Mammary epithelial cell (primary cell): ENCODE results near the gene WRAP73.

ENCODE experiments used
- EZH2 ChIP-seq: IDR thresholded peaks from 2 replicates; pipeline ENCODE4 v1.6.1; 2012; ENCODE audit warnings: low read length, inconsistent platforms, borderline replicate concordance
- TF ChIP-seq, protein P1 (sequence below), 2 donors: IDR thresholded peaks in 1 of 2; conservative IDR thresholded peaks in 1 of 2; 2 replicates each; pipeline ENCODE4 v1.5.1; 2011 to 2012; ENCODE audit warnings: inconsistent platforms in 2 of 2, low read length in 2 of 2, mild to moderate bottlenecking in 2 of 2, control low read depth in 1 of 2, low read depth in 1 of 2; ENCODE audit not compliant: insufficient read depth in 1 of 2; ENCODE audit errors: extremely low read depth in 1 of 2

DNA sequence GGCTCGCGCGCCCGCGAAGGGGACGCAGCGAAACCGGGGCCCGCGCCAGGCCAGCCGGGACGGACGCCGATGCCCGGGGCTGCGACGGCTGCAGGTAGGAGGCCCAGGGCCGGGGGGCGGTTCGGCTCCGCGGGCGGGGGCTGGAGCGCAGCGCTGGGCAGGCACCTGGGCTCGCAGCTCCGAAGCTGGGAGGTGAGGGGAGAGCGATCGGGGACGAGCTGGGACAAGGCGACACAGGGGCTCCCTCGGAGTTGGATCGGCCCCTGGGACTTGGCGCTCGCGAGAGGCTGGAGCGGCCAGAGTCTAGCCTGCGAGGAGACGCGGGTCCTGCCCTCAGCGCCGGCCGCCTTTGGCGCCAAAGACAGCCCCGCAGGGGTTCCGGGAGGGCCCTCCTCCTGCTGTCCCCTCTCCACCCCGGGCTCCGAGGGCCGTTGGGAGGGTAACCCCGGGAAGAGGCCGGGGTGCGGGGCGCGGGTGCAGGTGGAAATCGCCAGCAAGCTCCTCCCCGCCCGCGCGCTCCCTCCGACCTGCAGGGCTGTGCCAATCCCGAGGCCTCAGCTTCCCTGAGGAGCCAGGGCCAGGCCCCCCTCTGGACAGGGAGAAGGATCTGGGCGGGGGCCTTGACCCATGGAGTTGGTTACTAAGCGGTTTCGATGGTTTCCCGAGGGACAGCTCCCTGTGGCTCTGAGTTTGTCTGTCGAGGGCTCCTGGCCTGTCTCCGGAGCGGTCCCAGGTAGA is 2.8 kb upstream of the WRAP73 start:
- TF ChIP-seq, protein P1, sequence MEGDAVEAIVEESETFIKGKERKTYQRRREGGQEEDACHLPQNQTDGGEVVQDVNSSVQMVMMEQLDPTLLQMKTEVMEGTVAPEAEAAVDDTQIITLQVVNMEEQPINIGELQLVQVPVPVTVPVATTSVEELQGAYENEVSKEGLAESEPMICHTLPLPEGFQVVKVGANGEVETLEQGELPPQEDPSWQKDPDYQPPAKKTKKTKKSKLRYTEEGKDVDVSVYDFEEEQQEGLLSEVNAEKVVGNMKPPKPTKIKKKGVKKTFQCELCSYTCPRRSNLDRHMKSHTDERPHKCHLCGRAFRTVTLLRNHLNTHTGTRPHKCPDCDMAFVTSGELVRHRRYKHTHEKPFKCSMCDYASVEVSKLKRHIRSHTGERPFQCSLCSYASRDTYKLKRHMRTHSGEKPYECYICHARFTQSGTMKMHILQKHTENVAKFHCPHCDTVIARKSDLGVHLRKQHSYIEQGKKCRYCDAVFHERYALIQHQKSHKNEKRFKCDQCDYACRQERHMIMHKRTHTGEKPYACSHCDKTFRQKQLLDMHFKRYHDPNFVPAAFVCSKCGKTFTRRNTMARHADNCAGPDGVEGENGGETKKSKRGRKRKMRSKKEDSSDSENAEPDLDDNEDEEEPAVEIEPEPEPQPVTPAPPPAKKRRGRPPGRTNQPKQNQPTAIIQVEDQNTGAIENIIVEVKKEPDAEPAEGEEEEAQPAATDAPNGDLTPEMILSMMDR (conservative IDR thresholded peaks at IDR 0.05 in 1 of 2, IDR thresholded peaks at IDR 0.05 in 1 of 2; ENCODE audit: extremely low read depth in 1 of 2, insufficient read depth in 1 of 2, low read depth in 1 of 2, low read length in 2 of 2), result no peak
- no peak for TF ChIP-seq EZH2
